HL-60 (cell line): ENCODE results near the gene TRIM25.

ENCODE experiments used
- DNase-seq, 2 experiments: peaks; one replicate each; pipeline ENCODE4 v3.0.0-alpha.2; 2010 to 2020; ENCODE audit warnings: low read depth in 1 of 2, low spot score in 1 of 2
- H3K27ac ChIP-seq: fragments of 250-450 bp; sonication (Bioruptor Pico); replicated peaks from 2 replicates; pipeline ENCODE4 v1.5.1; 2020; ENCODE audit warnings: mild to moderate bottlenecking, moderate library complexity
- H3K27me3 ChIP-seq: fragments of 250-450 bp; sonication (Bioruptor Pico); 2 replicates; pipeline ENCODE4 v1.5.1; 2021; ENCODE audit warnings: mild to moderate bottlenecking, moderate library complexity; ENCODE audit not compliant: insufficient read depth, poor library complexity, severe bottlenecking
- H3K4me3 ChIP-seq: replicated peaks from 2 replicates; pipeline ENCODE4 v1.5.1; 2011; ENCODE audit warnings: mild to moderate bottlenecking, control low read depth, low read length; ENCODE audit not compliant: insufficient read depth
- GABPA ChIP-seq: IDR thresholded peaks from 2 replicates; pipeline ENCODE4 v1.6.1; 2012; ENCODE audit warnings: low read depth
- POLR2AphosphoS5 ChIP-seq: IDR thresholded peaks from 2 replicates; pipeline ENCODE4 v1.6.1; 2012; ENCODE audit warnings: low read depth
- SPI1 ChIP-seq: IDR thresholded peaks from 2 replicates; pipeline ENCODE4 v1.6.1; 2012; ENCODE audit warnings: low read depth, mild to moderate bottlenecking, borderline replicate concordance
- TF ChIP-seq, protein P1 (sequence below): IDR thresholded peaks from 2 replicates; pipeline ENCODE4 v1.6.1; 2012; ENCODE audit warnings: low read depth; ENCODE audit not compliant: insufficient replicate concordance
- TF ChIP-seq, protein P2 (sequence below): IDR thresholded peaks from one replicate; pipeline ENCODE4 v1.5.1; 2011; ENCODE audit warnings: low read length, control low read depth, inconsistent platforms; ENCODE audit not compliant: insufficient read depth

Gene TRIM25

DNA sequence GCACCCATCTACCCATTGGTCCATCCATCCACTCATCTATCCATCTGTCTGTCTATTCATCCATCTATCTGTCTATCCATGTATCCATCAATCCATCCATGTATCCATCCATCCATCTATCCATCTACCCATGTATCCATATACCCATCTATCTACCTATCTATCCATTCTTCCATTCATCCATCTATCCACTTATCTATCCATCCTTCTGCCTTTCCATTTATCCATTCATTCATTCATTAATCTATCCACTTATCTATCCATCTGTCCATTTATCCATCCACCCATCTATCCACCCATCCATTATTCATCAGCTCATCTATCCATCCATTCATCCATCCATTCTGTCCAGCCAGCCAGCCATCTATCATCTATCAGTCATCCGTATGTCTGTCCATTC, 21.5 kb downstream of the TRIM25 start:
- no peak for TF ChIP-seq POLR2AphosphoS5
- TF ChIP-seq, protein P1, sequence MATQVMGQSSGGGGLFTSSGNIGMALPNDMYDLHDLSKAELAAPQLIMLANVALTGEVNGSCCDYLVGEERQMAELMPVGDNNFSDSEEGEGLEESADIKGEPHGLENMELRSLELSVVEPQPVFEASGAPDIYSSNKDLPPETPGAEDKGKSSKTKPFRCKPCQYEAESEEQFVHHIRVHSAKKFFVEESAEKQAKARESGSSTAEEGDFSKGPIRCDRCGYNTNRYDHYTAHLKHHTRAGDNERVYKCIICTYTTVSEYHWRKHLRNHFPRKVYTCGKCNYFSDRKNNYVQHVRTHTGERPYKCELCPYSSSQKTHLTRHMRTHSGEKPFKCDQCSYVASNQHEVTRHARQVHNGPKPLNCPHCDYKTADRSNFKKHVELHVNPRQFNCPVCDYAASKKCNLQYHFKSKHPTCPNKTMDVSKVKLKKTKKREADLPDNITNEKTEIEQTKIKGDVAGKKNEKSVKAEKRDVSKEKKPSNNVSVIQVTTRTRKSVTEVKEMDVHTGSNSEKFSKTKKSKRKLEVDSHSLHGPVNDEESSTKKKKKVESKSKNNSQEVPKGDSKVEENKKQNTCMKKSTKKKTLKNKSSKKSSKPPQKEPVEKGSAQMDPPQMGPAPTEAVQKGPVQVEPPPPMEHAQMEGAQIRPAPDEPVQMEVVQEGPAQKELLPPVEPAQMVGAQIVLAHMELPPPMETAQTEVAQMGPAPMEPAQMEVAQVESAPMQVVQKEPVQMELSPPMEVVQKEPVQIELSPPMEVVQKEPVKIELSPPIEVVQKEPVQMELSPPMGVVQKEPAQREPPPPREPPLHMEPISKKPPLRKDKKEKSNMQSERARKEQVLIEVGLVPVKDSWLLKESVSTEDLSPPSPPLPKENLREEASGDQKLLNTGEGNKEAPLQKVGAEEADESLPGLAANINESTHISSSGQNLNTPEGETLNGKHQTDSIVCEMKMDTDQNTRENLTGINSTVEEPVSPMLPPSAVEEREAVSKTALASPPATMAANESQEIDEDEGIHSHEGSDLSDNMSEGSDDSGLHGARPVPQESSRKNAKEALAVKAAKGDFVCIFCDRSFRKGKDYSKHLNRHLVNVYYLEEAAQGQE, result no peak
- TF ChIP-seq SPI1, result no peak
- TF ChIP-seq, protein P2, sequence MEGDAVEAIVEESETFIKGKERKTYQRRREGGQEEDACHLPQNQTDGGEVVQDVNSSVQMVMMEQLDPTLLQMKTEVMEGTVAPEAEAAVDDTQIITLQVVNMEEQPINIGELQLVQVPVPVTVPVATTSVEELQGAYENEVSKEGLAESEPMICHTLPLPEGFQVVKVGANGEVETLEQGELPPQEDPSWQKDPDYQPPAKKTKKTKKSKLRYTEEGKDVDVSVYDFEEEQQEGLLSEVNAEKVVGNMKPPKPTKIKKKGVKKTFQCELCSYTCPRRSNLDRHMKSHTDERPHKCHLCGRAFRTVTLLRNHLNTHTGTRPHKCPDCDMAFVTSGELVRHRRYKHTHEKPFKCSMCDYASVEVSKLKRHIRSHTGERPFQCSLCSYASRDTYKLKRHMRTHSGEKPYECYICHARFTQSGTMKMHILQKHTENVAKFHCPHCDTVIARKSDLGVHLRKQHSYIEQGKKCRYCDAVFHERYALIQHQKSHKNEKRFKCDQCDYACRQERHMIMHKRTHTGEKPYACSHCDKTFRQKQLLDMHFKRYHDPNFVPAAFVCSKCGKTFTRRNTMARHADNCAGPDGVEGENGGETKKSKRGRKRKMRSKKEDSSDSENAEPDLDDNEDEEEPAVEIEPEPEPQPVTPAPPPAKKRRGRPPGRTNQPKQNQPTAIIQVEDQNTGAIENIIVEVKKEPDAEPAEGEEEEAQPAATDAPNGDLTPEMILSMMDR, result no peak
- TF ChIP-seq GABPA, result no peak
- Histone ChIP-seq H3K4me3 (no peak overlapping the region), H3K27me3 (no peaks in the 10 kb centered on the region), H3K27ac (no peak overlapping the region)
- DNase-seq, result no peak

DNA sequence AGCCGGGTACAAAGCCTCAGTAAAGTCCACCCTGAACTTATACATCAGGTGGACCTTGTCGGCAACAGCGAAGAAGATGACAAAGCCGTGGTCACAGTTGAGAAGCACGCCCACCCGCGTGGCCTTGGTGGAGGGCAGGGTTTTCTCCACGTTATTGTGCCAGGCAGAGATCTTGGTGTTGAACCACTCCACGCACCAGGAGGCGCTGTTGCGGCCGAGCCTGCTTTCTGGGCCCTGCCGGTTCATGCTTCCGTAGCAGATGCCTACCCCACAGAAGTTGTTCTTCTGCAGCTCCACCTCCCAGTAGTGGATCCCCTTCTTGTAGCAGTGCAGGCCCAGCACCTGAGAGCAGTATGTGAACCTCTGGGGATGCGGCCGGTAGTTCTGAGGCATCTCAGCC, 22.1 kb downstream of the TRIM25 start:
- no peak overlapping the region for H3K4me3 ChIP-seq
- no peak overlapping the region for H3K27ac ChIP-seq
- TF ChIP-seq POLR2AphosphoS5 (no peak), SPI1 (no peak), GABPA (no peak)
- TF ChIP-seq, protein P2, result no peak
- TF ChIP-seq, protein P1, result no peak
- H3K27me3 ChIP-seq, result no peaks in the 10 kb centered on the region
- DNase-seq, result no peak

DNA sequence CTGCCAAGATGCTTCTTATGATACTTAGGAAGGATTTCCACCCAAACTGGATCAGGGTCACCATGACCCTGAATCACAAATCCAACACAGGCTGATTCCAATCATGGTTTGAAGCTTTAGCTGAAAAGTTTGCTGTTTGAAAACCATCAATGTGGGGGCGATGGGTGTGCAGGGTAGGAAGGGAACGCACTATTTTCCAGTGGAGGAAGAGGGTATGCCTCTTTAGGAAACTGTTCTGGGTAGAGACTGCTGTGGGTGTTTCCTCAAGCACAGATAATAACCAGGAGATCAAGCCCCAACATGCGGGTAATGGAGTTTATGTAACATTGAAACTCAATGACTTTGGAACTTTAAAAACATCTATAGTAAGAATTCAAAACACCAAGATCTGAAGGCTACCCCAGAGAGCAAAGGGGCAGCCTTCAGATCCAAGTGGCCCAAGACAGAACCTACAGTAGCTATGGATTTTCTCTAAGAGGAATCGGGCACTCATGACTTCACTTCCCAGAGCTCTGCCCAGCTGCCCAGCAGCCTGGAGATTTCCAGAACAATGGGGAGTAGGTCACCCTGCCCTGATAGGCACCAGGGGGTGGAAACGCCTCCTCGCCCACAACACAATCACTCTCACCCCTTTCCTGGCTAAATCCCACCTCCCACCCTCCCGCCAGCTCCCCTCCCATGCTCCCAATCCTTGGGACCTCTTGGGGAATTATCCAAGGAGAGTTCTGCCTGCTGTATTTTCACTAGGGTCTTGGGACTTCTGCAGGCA, 22.8 kb downstream of the TRIM25 start:
- no peaks in the 10 kb centered on the region for H3K27me3 ChIP-seq
- no peak overlapping the region for H3K27ac ChIP-seq
- DNase-seq, result no peak
- H3K4me3 ChIP-seq, result no peak overlapping the region
- TF ChIP-seq POLR2AphosphoS5 (no peak), SPI1 (no peak), GABPA (no peak)
- TF ChIP-seq, protein P2, result no peak
- TF ChIP-seq, protein P1, result no peak
